ENCODE measurements around the gene WASL. TPM values are rescaled to one million over a fixed set of nuclear protein-coding genes. Genes with fewer than 3 reads are reported as not detected.

Gene WASL
- total RNA-seq, 1 donor from 2014 or later: 34.2 TPM

GRCh38 chr7:123715198-123715597 lies 33.6 kb downstream of the WASL start:
- H3K27me3 Mint-ChIP-seq (ENCODE audit: low read depth): no peaks in the 10 kb centered on the region
- no peak for TF ChIP-seq CTCF (IDR thresholded peaks at IDR 0.05)
- no peak for DNase-seq (ENCODE audit: low spot score)
- peaks cover 51% of the 10 kb centered on the region for H3K4me1 Mint-ChIP-seq (ENCODE audit: low read depth)
- H3K4me3 Mint-ChIP-seq (ENCODE audit: unreplicated experiment): no peak overlapping the region
- no peaks in the 10 kb centered on the region for H3K9me3 Mint-ChIP-seq (ENCODE audit: low read depth)
- no peaks in the 10 kb centered on the region for H3K36me3 Mint-ChIP-seq (ENCODE audit: low read depth)
- no peak overlapping the region for H3K27ac Mint-ChIP-seq (ENCODE audit: unreplicated experiment)

- Mint-ChIP-seq H3K4me1 (ENCODE audit: low read depth) (peaks cover 52% of the 10 kb centered on the region), H3K27ac (ENCODE audit: unreplicated experiment) (peak overlapping the region; percentile 77)
- DNase-seq (ENCODE audit: low spot score): no peak
Measured at GRCh38 chr7:123714296-123715080, 34.3 kb downstream of the WASL start.

GRCh38 chr7:123712619-123713018 lies 36.2 kb downstream of the WASL start:
- Mint-ChIP-seq H3K27me3 (ENCODE audit: low read depth) (no peaks in the 10 kb centered on the region), H3K27ac (ENCODE audit: unreplicated experiment) (peak overlapping the region; percentile 10), H3K4me1 (ENCODE audit: low read depth) (peaks cover 52% of the 10 kb centered on the region), H3K36me3 (ENCODE audit: low read depth) (peaks cover 2% of the 10 kb centered on the region), H3K9me3 (ENCODE audit: low read depth) (no peaks in the 10 kb centered on the region), H3K4me3 (ENCODE audit: unreplicated experiment) (no peak overlapping the region)
- DNase-seq (ENCODE audit: low spot score): no peak
- no peak for TF ChIP-seq CTCF (IDR thresholded peaks at IDR 0.05)

More at GRCh38 chr7:123714296-123715080, 34.3 kb downstream of the WASL start:
- TF ChIP-seq CTCF (IDR thresholded peaks at IDR 0.05): no peak
- H3K36me3 Mint-ChIP-seq (ENCODE audit: low read depth): no peaks in the 10 kb centered on the region
- no peak overlapping the region for H3K4me3 Mint-ChIP-seq (ENCODE audit: unreplicated experiment)
- no peaks in the 10 kb centered on the region for H3K27me3 Mint-ChIP-seq (ENCODE audit: low read depth)
- no peaks in the 10 kb centered on the region for H3K9me3 Mint-ChIP-seq (ENCODE audit: low read depth)

GRCh38 chr7:123711832-123712293 lies 36.9 kb downstream of the WASL start:
- H3K27me3 Mint-ChIP-seq (ENCODE audit: low read depth): no peaks in the 10 kb centered on the region
- peaks cover 2% of the 10 kb centered on the region for H3K36me3 Mint-ChIP-seq (ENCODE audit: low read depth)
- TF ChIP-seq CTCF (IDR thresholded peaks at IDR 0.05): no peak
- no peaks in the 10 kb centered on the region for H3K9me3 Mint-ChIP-seq (ENCODE audit: low read depth)
- DNase-seq (ENCODE audit: low spot score): no peak
- H3K4me1 Mint-ChIP-seq (ENCODE audit: low read depth): peaks cover 52% of the 10 kb centered on the region
- no peak overlapping the region for H3K27ac Mint-ChIP-seq (ENCODE audit: unreplicated experiment)
- no peak overlapping the region for H3K4me3 Mint-ChIP-seq (ENCODE audit: unreplicated experiment)

GRCh38 chr7:123710683-123711082 lies 38.1 kb downstream of the WASL start:
- peaks cover 4% of the 10 kb centered on the region for H3K36me3 Mint-ChIP-seq (ENCODE audit: low read depth)
- peaks cover 52% of the 10 kb centered on the region for H3K4me1 Mint-ChIP-seq (ENCODE audit: low read depth)
- no peaks in the 10 kb centered on the region for H3K9me3 Mint-ChIP-seq (ENCODE audit: low read depth)
- no peak for TF ChIP-seq CTCF (IDR thresholded peaks at IDR 0.05)
- no peak for DNase-seq (ENCODE audit: low spot score)
- H3K27me3 Mint-ChIP-seq (ENCODE audit: low read depth): no peaks in the 10 kb centered on the region
- no peak overlapping the region for H3K4me3 Mint-ChIP-seq (ENCODE audit: unreplicated experiment)
- no peak overlapping the region for H3K27ac Mint-ChIP-seq (ENCODE audit: unreplicated experiment)
